ENCODE results near the gene PRKAG1. TPM values are rescaled to one million over a fixed set of nuclear protein-coding genes. Genes with fewer than 3 reads are reported as not detected.
A peak's percentile ranks its signal among the peaks of the same experiment; 100 is the strongest.

Gene PRKAG1
- total and polyA plus RNA-seq, 7 experiments from 2014 or later: 34.0 to 74.4 (median 49.6) TPM

DNA sequence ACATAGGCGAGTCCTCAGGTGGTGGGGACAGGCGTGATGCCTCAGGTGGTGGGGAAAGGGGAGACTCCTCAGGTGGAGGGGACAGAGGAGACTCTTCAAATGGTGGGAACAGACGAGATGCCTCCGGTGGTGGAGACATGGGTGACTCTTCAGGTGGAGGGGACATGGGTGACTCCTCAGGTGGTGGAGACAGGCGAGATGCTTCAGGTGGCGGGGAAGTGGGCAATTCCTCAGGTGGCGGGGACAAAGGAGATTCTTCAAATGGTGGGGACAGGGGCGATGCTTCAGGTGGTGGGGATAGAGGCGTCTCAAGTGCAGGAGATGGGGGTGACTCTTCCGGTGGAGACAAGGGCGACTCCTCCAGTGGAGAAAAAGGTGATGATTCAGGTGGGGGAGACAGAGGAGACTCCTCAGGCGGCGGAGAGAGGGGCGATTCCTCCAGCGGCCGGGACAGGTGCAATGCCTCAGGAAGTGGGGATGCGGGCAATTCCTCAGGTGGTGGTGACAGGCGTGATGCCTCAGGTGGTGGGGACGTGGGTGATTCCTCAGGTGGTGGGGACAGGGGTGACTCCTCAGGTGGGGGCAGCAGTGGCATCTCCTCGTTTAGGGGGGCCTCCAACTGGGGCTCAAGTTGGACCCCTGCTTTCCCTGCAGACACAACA is 33.3 kb upstream of the PRKAG1 start:
- intact Hi-C loops (cut with micrococcal nuclease): no loop called here
- Mint-ChIP-seq H3K9me3 (peaks cover 0 to 3% (median 0%) of the 10 kb centered on the region in 11 donors), H3K27me3 (no peaks in the 10 kb centered on the region), H3K4me1 (peaks cover 22 to 52% (median 35%) of the 10 kb centered on the region in 7 donors), H3K36me3 (peaks cover 6 to 46% (median 28%) of the 10 kb centered on the region in 5 donors), H3K27ac (peak overlapping the region in 1 of 9 donors; percentile 46), H3K4me3 (no peak overlapping the region)
- ATAC-seq (no peak), DNase-seq (peak in 1 of 9 donors; percentile 5)
- no peak overlapping the region for H3K27ac ChIP-seq (ENCODE audit: low read depth, low read length)
- H3K27me3 ChIP-seq (ENCODE audit: control insufficient read depth in 2 of 2, insufficient read depth in 2 of 2, low read length in 2 of 2): no peaks in the 10 kb centered on the region
- H3K36me3 ChIP-seq (ENCODE audit: control insufficient read depth in 2 of 3, insufficient read depth in 3 of 3, low read length in 3 of 3): peaks cover 27 to 82% (median 39%) of the 10 kb centered on the region in 3 experiments
- peaks cover 23% of the 10 kb centered on the region in 2 donors for H3K4me1 ChIP-seq (ENCODE audit: control insufficient read depth in 2 of 2, insufficient read depth in 2 of 2, low read length in 2 of 2)
- ChIA-PET CTCF (no interaction called here), POLR2A (no interaction called here)
- H3K4me3 ChIP-seq (ENCODE audit: low read length): no peak overlapping the region
- H3K9me3 ChIP-seq (ENCODE audit: control insufficient read depth in 2 of 3, low read length in 3 of 3): no peaks in the 10 kb centered on the region

DNA sequence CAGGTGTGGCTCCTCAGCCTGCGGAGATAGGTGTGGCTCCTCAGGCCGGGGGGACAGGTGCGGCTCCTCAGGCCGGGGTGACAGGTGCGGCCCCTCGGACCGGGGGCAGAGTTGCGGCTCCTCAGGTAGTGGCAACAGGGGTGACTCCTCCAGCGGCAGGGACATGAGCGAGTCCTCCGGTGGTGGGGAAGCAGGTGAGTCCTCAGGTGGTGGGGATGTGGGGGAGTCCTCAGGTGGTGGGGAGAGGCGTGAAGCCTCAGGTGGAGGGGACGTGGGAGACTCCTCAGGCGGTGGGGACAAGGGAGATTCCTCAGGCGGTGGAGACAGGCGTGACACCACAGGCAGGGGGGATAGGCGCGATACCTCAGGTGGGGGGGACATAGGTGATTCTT is 32.8 kb upstream of the PRKAG1 start:
- DNase-seq (peak in 1 of 9 donors; percentile 6), ATAC-seq (no peak)
- H3K4me1 ChIP-seq (ENCODE audit: control insufficient read depth in 2 of 2, insufficient read depth in 2 of 2, low read length in 2 of 2): peaks cover 17% of the 10 kb centered on the region in 2 donors
- H3K27me3 ChIP-seq (ENCODE audit: control insufficient read depth in 2 of 2, insufficient read depth in 2 of 2, low read length in 2 of 2): no peaks in the 10 kb centered on the region
- no peak overlapping the region for H3K4me3 ChIP-seq (ENCODE audit: low read length)
- Mint-ChIP-seq H3K4me1 (peaks cover 17 to 47% (median 30%) of the 10 kb centered on the region in 7 donors), H3K4me3 (no peak overlapping the region), H3K9me3 (peaks cover 0 to 3% (median 0%) of the 10 kb centered on the region in 11 donors), H3K27ac (no peak overlapping the region), H3K36me3 (peaks cover 8 to 46% (median 28%) of the 10 kb centered on the region in 5 donors), H3K27me3 (no peaks in the 10 kb centered on the region)
- no peaks in the 10 kb centered on the region for H3K9me3 ChIP-seq (ENCODE audit: control insufficient read depth in 2 of 3, low read length in 3 of 3)
- ChIA-PET CTCF (no interaction called here), POLR2A (no interaction called here)
- peaks cover 27 to 87% (median 39%) of the 10 kb centered on the region in 3 experiments for H3K36me3 ChIP-seq (ENCODE audit: control insufficient read depth in 2 of 3, insufficient read depth in 3 of 3, low read length in 3 of 3)
- intact Hi-C loops (cut with micrococcal nuclease): no loop called here
- H3K27ac ChIP-seq (ENCODE audit: low read depth, low read length): no peak overlapping the region

DNA sequence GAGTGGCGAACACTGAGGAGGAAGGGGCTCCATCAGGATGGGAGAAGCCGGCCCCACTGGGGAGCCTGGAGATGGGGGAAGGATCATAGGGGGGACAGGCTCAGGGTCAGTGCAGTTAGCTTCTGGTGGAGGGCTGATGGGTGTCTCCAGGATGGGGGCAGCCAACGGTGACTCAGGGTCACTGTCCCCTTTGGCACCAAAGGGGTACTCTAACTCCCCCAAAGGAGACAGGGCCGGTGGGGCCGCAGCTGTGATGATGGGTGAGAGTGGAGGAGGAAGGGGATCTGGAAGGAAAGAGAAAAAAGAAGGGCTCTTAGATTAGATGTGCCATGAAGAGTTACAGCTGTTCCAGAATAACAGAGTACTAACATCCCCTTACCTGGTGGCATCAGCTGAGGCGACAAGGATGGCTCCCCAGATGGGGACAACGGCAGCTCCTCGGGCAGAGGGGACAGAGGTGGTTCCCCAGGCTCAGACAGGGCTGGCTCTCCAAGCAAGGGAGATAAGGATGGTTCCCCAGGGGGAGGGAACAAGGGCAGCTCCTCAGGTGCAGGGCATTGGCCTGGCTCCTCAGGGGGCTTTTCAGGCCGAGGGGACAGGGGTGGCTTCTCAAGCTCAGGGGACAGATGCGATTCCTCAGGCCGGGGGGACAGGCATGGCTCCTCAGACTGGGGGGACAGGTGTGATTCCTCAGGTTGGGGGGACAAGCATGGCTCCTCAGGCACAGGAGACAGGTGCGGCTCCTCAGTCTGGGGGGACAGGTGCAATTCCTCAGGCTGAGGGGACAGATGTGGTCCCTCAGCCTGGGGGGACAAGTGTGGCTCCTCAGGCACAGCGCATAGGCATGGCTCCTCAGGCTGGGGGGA is 32.2 kb upstream of the PRKAG1 start:
- CTCF ChIA-PET: interaction anchor here (0.7 to 0.8 kb wide), 2 partner anchors 14 to 1935 kb away, joined by 3 read pairs; no protein-coding TSS in a partner anchor

DNA sequence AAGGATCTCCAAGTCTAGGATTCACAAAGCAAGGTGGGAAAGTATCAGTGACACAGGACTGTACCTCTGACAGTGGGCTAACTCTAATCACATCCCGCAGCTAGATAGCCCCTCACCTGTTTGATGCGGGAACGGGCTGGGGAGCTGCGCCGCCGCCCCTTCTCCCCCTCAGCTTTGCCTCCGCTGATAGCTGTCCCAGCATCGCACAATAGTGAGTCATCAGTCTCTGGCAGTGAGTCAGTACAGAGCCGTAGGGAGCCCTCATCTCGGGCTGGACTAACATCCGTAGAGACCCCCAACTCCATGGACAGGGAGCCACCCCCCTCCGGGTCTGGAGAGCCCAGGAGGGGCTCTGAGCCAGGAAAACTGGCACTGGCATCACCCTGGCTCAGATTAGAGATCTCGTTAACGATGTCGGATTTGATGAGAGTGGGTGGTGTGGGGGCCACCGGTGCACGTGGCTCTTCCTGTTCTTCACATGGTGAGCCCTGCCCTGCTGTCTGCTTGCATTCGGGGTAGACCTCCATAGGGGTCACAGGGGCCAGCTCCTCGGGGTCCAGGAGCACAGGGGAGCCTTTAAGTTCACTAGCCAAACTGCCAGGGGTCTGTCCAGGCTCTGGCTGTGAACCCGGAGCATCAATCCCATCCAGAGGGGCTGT is 31.1 kb upstream of the PRKAG1 start:
- ChIA-PET POLR2A (no interaction called here), CTCF (no interaction called here)
- no peak for DNase-seq
- H3K36me3 ChIP-seq (ENCODE audit: control insufficient read depth in 2 of 3, insufficient read depth in 3 of 3, low read length in 3 of 3): peaks cover 34 to 100% (median 44%) of the 10 kb centered on the region in 3 experiments
- Mint-ChIP-seq H3K36me3 (peaks cover 10 to 53% (median 28%) of the 10 kb centered on the region in 5 donors), H3K27ac (no peak overlapping the region), H3K4me3 (no peak overlapping the region), H3K4me1 (peaks cover 2 to 30% (median 13%) of the 10 kb centered on the region in 7 donors), H3K27me3 (no peaks in the 10 kb centered on the region), H3K9me3 (peaks cover 0 to 1% (median 0%) of the 10 kb centered on the region in 11 donors)
- intact Hi-C loops (cut with micrococcal nuclease): no loop called here
- ATAC-seq: no peak
- H3K4me1 ChIP-seq (ENCODE audit: control insufficient read depth in 2 of 2, insufficient read depth in 2 of 2, low read length in 2 of 2): peaks cover under 1 to 4% of the 10 kb centered on the region in 2 donors
- no peak overlapping the region for H3K4me3 ChIP-seq (ENCODE audit: low read length)
- H3K27ac ChIP-seq (ENCODE audit: low read depth, low read length): no peak overlapping the region
- H3K9me3 ChIP-seq (ENCODE audit: control insufficient read depth in 2 of 3, low read length in 3 of 3): no peaks in the 10 kb centered on the region
- no peaks in the 10 kb centered on the region for H3K27me3 ChIP-seq (ENCODE audit: control insufficient read depth in 2 of 2, insufficient read depth in 2 of 2, low read length in 2 of 2)

More for the DNA sequence above, 32.2 kb upstream of the PRKAG1 start:
- POLR2A ChIA-PET: interaction anchor here (0.7 kb wide), 1 partner anchor 1530 kb away, joined by 3 read pairs; no protein-coding TSS in a partner anchor
- no peaks in the 10 kb centered on the region for H3K27me3 Mint-ChIP-seq
- H3K27ac Mint-ChIP-seq: peak overlapping the region in 2 of 9 donors; percentile 48 to 59
- no peak overlapping the region for H3K4me3 Mint-ChIP-seq
- H3K9me3 ChIP-seq (ENCODE audit: control insufficient read depth in 2 of 3, low read length in 3 of 3): no peaks in the 10 kb centered on the region
- H3K27me3 ChIP-seq (ENCODE audit: control insufficient read depth in 2 of 2, insufficient read depth in 2 of 2, low read length in 2 of 2): no peaks in the 10 kb centered on the region
- intact Hi-C loops (cut with micrococcal nuclease): no loop called here
- H3K4me3 ChIP-seq (ENCODE audit: low read length): no peak overlapping the region
- H3K36me3 Mint-ChIP-seq: peaks cover 9 to 50% (median 28%) of the 10 kb centered on the region in 5 donors
- peaks cover 27 to 93% (median 43%) of the 10 kb centered on the region in 3 experiments for H3K36me3 ChIP-seq (ENCODE audit: control insufficient read depth in 2 of 3, insufficient read depth in 3 of 3, low read length in 3 of 3)
- H3K27ac ChIP-seq (ENCODE audit: low read depth, low read length): no peak overlapping the region
- no peak for ATAC-seq
- peaks cover 11 to 41% (median 24%) of the 10 kb centered on the region in 7 donors for H3K4me1 Mint-ChIP-seq
- H3K9me3 Mint-ChIP-seq: peaks cover 0 to 3% (median 0%) of the 10 kb centered on the region in 11 donors
- H3K4me1 ChIP-seq (ENCODE audit: control insufficient read depth in 2 of 2, insufficient read depth in 2 of 2, low read length in 2 of 2): peaks cover 11% of the 10 kb centered on the region in 2 donors
- DNase-seq: no peak

DNA sequence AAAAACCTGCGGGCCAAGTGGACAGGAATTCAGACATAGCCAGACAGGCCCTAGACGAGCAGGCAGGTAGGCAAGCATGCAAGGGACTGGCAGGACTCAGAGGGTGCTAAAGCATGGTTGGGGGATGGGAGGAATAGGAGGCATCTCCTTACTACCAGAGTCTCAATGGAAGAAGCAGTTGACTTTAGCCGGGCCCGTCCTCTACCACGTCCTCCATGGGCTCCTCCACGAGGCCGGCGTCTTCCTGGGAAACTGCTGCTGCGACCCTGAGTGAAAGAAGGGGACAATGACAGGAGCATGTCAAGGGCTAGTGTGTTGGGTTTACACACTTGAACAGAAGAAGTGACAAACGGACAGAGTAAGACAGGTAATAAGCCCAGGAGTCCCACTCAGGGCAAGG is 30.4 kb upstream of the PRKAG1 start:
- intact Hi-C loops (cut with micrococcal nuclease): no loop called here
- peaks cover 6 to 27% (median 11%) of the 10 kb centered on the region in 7 donors for H3K4me1 Mint-ChIP-seq
- H3K36me3 Mint-ChIP-seq: peaks cover 12 to 56% (median 29%) of the 10 kb centered on the region in 5 donors
- H3K27me3 Mint-ChIP-seq: no peaks in the 10 kb centered on the region
- ChIA-PET CTCF (interaction anchor here (0.5 to 1.0 kb wide), 2 partner anchors 15 to 296 kb away, joined by 3 to 4 read pairs; no protein-coding TSS in a partner anchor), POLR2A (no interaction called here)
- Histone ChIP-seq H3K9me3 (ENCODE audit: control insufficient read depth in 2 of 3, low read length in 3 of 3) (no peaks in the 10 kb centered on the region), H3K4me1 (ENCODE audit: control insufficient read depth in 2 of 2, insufficient read depth in 2 of 2, low read length in 2 of 2) (peaks cover 0 to 9% of the 10 kb centered on the region in 2 donors), H3K27ac (ENCODE audit: low read depth, low read length) (no peak overlapping the region), H3K4me3 (ENCODE audit: low read length) (no peak overlapping the region), H3K27me3 (ENCODE audit: control insufficient read depth in 2 of 2, insufficient read depth in 2 of 2, low read length in 2 of 2) (no peaks in the 10 kb centered on the region), H3K36me3 (ENCODE audit: control insufficient read depth in 2 of 3, insufficient read depth in 3 of 3, low read length in 3 of 3) (peaks cover 39 to 100% (median 43%) of the 10 kb centered on the region in 3 experiments)
- DNase-seq (no peak), ATAC-seq (no peak)
- H3K27ac Mint-ChIP-seq: no peak overlapping the region
- H3K9me3 Mint-ChIP-seq: no peaks in the 10 kb centered on the region
- H3K4me3 Mint-ChIP-seq: no peak overlapping the region

DNA sequence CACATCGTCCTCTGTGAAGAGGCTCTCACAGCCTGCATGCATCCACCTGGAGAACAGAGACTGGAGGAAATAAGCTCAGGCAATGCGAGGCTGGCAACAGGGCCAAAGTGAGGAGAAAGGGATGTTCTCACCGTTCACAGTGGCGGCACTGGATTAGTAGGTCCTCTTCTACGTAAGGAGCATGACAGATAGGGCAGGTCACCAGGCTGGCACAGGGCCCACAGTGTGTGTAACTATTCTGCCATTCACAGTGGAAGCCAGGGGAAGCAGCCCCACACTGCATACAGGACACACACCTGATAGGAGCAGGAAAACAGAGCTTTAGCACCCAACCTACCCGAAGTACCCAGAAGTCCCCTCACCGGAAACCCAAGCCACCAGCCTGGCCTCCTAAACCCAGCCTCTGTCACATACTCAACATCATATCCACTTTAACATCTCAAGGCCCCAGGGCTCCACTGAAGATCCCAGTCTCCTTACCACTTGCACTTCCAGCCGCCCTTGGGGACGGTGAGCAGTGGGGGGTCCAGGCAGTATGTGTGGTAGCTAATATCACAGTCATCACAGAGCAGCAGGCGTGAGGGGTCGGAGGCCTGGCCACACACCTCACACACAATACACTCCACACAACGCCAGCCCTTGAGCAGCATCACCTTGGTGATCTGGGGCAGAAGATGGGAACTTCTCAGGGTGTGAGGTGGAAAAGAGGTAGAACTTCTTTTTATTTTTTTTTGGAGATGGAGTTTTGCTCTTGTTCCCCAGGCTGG is 27.7 kb upstream of the PRKAG1 start:
- Histone ChIP-seq H3K36me3 (ENCODE audit: control insufficient read depth in 2 of 3, insufficient read depth in 3 of 3, low read length in 3 of 3) (peaks cover 55 to 100% (median 56%) of the 10 kb centered on the region in 3 experiments), H3K4me3 (ENCODE audit: low read length) (no peak overlapping the region), H3K27me3 (ENCODE audit: control insufficient read depth in 2 of 2, insufficient read depth in 2 of 2, low read length in 2 of 2) (no peaks in the 10 kb centered on the region), H3K27ac (ENCODE audit: low read depth, low read length) (no peak overlapping the region), H3K9me3 (ENCODE audit: control insufficient read depth in 2 of 3, low read length in 3 of 3) (no peaks in the 10 kb centered on the region), H3K4me1 (ENCODE audit: control insufficient read depth in 2 of 2, insufficient read depth in 2 of 2, low read length in 2 of 2) (peaks cover 0 to 9% of the 10 kb centered on the region in 2 donors)
- Mint-ChIP-seq H3K9me3 (no peaks in the 10 kb centered on the region), H3K36me3 (peaks cover 12 to 60% (median 24%) of the 10 kb centered on the region in 5 donors), H3K4me1 (peaks cover 0 to 13% (median 9%) of the 10 kb centered on the region in 7 donors), H3K27me3 (no peaks in the 10 kb centered on the region), H3K4me3 (no peak overlapping the region), H3K27ac (peak overlapping the region in 1 of 9 donors; percentile 56)
- no peak for DNase-seq
- ChIA-PET POLR2A (interaction anchor here (0.5 to 0.6 kb wide), 2 partner anchors 37 to 785 kb away, joined by 3 read pairs; no protein-coding TSS in a partner anchor), CTCF (no interaction called here)
- ATAC-seq: no peak
- intact Hi-C loops (cut with micrococcal nuclease): no loop called here
